HUES48 (cell line): Measurements from ENCODE around the gene CENPK.
A peak's percentile ranks its signal among the peaks of the same experiment; 100 is the strongest.
"Not testable (repeated sequence)": the region's sequence is repeated elsewhere in the genome, so short reads cannot be mapped to it uniquely, and the experiment has no call there.

Source experiments
- H3K27ac ChIP-seq: one replicate; pipeline ENCODE4 v1.7.0; 2013; ENCODE audit warnings: low read depth, low read length, inconsistent platforms
- H3K27me3 ChIP-seq: 2 replicates; pipeline ENCODE4 v1.6.1; 2013; ENCODE audit warnings: mild to moderate bottlenecking, low read length; ENCODE audit not compliant: control insufficient read depth, insufficient read depth
- H3K36me3 ChIP-seq: 2 replicates; pipeline ENCODE4 v1.6.1; 2013; ENCODE audit warnings: low read length; ENCODE audit not compliant: control insufficient read depth, insufficient read depth
- H3K4me1 ChIP-seq: 2 replicates; pipeline ENCODE4 v1.6.1; 2013; ENCODE audit warnings: mild to moderate bottlenecking, low read length; ENCODE audit not compliant: control insufficient read depth, insufficient read depth
- H3K4me3 ChIP-seq: 2 replicates; pipeline ENCODE4 v1.5.1; 2013; ENCODE audit warnings: mild to moderate bottlenecking, low read depth, low read length
- H3K9ac ChIP-seq: 2 replicates; pipeline ENCODE4 v1.6.1; 2013; ENCODE audit warnings: mild to moderate bottlenecking, low read depth, low read length, moderate library complexity
- H3K9me3 ChIP-seq: 2 replicates; pipeline ENCODE4 v1.6.1; 2013; ENCODE audit warnings: low read length; ENCODE audit not compliant: control insufficient read depth, insufficient read depth

Gene CENPK

DNA sequence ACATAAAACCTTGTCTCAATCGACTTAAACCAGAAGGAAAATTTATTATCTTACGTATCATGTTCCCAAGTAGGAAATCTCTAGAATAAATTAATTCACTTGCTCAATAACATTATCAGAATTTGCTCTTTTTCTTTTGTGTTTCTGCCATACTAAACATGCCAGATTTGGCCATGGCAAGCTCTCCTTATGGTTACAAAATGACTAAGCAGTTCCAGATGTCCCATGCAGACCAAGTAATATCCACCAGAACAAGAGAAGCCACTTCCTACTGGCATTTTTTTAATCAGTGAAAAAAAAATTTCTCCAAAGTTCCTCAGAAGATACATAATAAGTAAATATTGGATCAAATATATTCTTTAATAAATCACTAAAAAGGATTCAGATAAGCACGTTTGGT is 56.0 kb downstream of the CENPK start:
- no peak overlapping the region for H3K27ac ChIP-seq
- H3K4me3 ChIP-seq: no peak overlapping the region
- no peaks in the 10 kb centered on the region for H3K27me3 ChIP-seq
- no peaks in the 10 kb centered on the region for H3K9me3 ChIP-seq
- H3K36me3 ChIP-seq: no peaks in the 10 kb centered on the region
- no peaks in the 10 kb centered on the region for H3K4me1 ChIP-seq
- H3K9ac ChIP-seq: no peak overlapping the region

DNA sequence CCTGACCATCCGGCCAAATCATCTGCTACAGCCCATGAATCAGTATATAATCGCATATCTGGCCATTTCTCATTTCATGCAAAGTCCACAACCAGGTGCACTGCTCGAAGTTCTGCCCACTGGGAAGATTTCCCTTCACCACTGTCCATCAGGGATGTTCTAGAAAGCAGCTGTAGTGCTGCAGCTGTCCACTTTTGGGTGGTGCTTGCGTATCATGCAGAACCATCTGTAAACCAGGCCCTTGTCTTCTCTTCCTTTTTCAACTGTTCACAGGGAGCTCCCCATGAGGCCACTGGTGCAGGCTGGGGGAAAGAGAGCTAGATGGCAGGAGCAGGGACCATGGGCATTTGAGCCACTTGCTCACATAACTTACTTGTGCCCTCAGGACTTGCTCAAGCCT is 73.8 kb downstream of the CENPK start:
- H3K4me1 ChIP-seq: no peaks in the 10 kb centered on the region
- no peaks in the 10 kb centered on the region for H3K9me3 ChIP-seq
- no peak overlapping the region for H3K4me3 ChIP-seq
- H3K27me3 ChIP-seq: no peaks in the 10 kb centered on the region
- H3K36me3 ChIP-seq: no peaks in the 10 kb centered on the region
- H3K27ac ChIP-seq: no peak overlapping the region
- no peak overlapping the region for H3K9ac ChIP-seq

DNA sequence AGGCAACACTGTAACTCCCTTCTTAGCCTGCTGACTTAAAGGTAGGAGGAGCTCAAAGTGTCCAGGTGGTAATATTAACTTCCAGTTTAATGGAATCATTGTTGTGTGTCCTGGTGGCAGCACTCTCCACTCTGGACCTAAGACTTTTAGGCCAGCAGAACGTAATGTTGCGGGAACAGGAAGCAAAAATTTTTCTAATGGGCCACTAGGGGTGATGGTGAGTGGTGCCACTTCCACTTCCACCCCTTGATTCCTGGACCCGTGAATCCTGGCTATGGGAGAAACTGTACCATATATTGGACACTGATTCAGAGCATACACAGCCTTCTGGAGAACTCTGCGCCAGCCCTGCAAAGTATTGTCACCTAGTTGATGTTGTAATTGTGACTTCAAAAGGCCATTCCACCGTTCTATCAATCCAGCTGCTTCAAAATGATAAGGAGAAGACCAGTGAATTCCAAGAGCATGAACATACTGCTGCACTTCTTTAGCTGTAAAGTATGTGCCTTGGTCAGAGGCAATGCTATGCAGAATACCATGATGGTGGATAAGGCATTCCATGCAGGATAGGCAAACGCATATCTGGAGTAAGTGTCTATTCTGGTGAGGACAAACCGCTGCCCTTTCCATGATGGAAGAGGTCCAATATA is 74.8 kb downstream of the CENPK start:
- not testable (repeated sequence) for H3K27me3 ChIP-seq, H3K36me3 ChIP-seq, H3K4me3 ChIP-seq, H3K9ac ChIP-seq, H3K9me3 ChIP-seq, H3K27ac ChIP-seq, H3K4me1 ChIP-seq

DNA sequence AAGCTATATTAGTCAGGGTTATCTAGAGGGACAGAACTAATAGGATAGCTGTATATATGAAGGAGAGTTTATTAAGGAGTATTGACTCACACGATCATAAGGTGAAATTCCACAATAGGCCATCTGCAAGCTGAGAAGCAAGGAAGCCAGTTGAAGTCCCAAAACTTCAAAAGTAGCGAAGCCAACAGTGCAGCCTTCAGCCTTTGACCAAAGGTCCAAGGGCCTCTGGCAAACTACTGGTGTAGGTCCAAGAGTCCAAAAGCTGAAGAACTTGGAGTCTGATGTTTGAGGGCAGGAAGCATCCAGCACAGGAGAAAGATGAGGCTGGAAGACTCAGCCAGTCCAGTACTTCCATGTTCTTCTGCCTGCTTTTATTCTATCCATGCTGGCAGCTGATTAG is 76.2 kb downstream of the CENPK start:
- H3K36me3 ChIP-seq, H3K27ac ChIP-seq: not testable (repeated sequence)

GRCh38 chr5:65485405-65485804 is 77.6 kb downstream of the CENPK start:
- Histone ChIP-seq H3K9me3 (no peaks in the 10 kb centered on the region), H3K4me1 (peaks cover 14% of the 10 kb centered on the region), H3K36me3 (no peaks in the 10 kb centered on the region), H3K27me3 (peaks cover 5% of the 10 kb centered on the region), H3K4me3 (no peak overlapping the region), H3K27ac (no peak overlapping the region), H3K9ac (no peak overlapping the region)

More for the DNA sequence above, 76.2 kb downstream of the CENPK start:
- not testable (repeated sequence) for H3K9me3 ChIP-seq, H3K27me3 ChIP-seq, H3K4me1 ChIP-seq, H3K4me3 ChIP-seq, H3K9ac ChIP-seq

DNA sequence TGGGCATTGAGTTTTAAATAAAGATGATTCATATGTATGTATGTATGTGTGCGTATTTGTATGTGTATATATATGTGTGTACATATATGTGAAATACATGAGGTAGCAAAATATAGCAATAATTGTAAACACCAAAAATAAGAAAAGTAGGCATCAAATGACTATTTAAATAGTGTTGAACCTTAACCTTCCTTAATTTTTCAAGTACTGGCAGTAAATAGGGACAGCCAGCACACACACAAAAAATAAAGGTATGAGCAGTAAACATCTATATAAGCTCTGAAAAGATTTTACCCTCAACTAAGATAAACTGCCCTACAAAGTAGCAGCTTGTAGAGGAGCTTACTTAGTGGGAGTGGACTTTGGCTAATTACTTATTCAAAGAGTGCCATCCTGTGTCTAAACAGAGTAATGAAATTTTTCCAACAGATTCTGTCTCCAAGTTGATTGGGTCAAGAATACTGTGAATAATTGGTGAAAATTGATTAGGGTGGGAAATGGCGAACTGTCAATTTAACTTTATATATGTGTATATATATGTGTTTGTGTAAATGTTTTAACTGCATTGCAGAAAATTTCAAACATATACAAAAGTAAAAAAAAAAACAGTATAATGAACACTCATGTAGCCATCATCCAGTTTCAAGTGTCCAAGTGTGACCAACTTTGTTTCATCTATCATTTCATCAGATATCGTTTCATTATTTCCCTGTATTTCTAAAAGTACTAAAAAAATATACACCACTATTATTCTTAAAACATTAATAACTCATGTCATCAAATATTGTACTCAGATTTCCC is 79.2 kb downstream of the CENPK start:
- peak overlapping the region; percentile 74 for H3K4me3 ChIP-seq
- no peak overlapping the region for H3K9ac ChIP-seq

GRCh38 chr5:65482736-65483545 is 80.0 kb downstream of the CENPK start:
- Histone ChIP-seq H3K27me3 (peaks cover 16% of the 10 kb centered on the region), H3K4me1 (peaks cover 29% of the 10 kb centered on the region), H3K4me3 (peak overlapping the region; percentile 74), H3K36me3 (no peaks in the 10 kb centered on the region), H3K9ac (peak overlapping the region; percentile 39; the same call in 1 of the 2 replicates), H3K9me3 (no peaks in the 10 kb centered on the region), H3K27ac (peak overlapping the region; percentile 89)

More for the DNA sequence above, 79.2 kb downstream of the CENPK start:
- Histone ChIP-seq H3K36me3 (no peaks in the 10 kb centered on the region), H3K4me1 (peaks cover 29% of the 10 kb centered on the region), H3K27ac (peak overlapping the region; percentile 70), H3K27me3 (peaks cover 16% of the 10 kb centered on the region), H3K9me3 (no peaks in the 10 kb centered on the region)

DNA sequence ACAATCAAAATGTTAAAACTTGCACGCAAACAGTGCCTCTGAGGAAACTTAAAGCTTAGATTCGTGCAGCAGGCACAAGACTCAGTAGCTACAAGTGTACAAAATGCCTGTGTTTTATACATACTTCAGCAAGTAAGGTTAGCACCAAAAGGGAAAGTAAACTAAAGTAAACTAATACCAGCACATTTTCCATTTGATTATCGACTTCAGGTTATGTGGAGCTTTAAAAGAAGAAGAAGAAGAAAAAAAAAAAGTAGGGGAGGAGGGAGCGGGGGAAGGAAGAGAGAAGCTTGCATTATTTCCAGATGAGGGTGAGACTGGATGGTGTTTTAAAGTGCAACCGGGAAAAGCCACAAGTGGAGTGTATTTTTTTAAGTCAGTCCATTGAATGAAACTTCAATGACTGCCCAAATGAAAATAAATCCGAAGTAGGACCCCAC is 80.7 kb downstream of the CENPK start:
- Histone ChIP-seq H3K27me3 (peaks cover 16% of the 10 kb centered on the region), H3K36me3 (no peaks in the 10 kb centered on the region), H3K9ac (peak overlapping the region; percentile 16), H3K27ac (peak overlapping the region; percentile 89), H3K4me1 (peaks cover 29% of the 10 kb centered on the region), H3K9me3 (no peaks in the 10 kb centered on the region), H3K4me3 (peak overlapping the region; percentile 74)

DNA sequence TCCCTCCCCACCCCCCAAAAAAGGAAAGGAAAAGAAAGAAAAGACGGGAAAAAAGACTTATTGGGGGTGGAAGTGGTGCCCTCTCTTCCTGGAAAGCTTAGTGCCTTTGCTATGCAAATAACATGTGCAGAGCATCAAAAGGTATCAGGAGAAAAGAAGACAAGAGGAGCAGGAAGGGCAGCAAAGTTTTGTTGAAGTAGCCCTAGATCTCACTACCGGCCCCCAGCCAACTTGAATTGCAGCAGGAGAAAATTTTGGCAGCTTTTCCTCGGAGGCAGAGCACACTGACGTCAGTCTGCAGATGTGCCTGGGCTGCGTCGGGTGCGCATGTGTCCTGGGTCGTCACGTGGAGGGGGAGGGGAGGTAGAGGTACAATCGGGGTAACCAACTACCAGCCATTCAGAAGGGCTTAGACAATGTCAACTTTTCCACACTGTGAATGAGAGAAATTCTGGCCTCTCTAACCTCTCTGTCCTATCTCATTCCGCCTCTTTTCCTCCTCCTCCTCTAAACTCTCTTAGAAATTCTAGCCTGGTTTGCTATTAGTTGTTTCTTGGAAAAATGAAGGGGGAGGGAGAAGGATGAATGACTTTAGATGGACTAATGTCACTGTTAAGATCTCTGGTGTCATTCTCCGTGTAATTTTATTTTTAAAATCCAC is 81.2 kb downstream of the CENPK start, which contains the start of gene ADAMTS6:
ADAMTS6 (minus strand) TSS at position 286 of the 661 bp plus-strand sequence. CDS start 8,247 bp downstream, outside the sequence.
- Histone ChIP-seq H3K9me3 (no peaks in the 10 kb centered on the region), H3K4me3 (peak within 1 kb of the TSS; percentile 74), H3K9ac (peak within 1 kb of the TSS; percentile 39), H3K27ac (peak within 1 kb of the TSS; percentile 89), H3K4me1 (peaks cover 29% of the 10 kb centered on the region), H3K27me3 (peaks cover 16% of the 10 kb centered on the region), H3K36me3 (no peaks in the 10 kb centered on the region)

DNA sequence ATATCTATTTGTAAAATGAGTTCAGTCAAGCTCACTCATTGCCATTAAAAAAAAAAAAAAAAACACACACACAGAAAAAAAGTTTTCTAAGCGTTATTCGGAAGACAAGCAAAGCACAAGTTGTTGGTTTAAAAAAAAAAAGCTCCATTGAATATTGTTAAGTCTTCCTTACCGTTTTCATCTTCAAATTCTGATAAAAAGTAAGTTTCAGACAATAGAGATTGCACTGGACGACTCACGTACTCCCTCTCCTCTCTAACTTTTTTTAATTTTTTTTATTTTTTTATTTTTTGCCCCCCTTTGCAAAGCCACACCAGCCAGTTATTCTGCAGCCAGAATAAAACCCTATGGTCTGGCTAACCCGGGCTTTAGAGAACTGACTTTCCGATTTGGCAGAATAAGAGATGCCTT is 81.8 kb downstream of the CENPK start:
- no peaks in the 10 kb centered on the region for H3K36me3 ChIP-seq
- no peak overlapping the region for H3K9ac ChIP-seq
- H3K4me3 ChIP-seq: peak overlapping the region; percentile 74
- peaks cover 16% of the 10 kb centered on the region for H3K27me3 ChIP-seq
- no peaks in the 10 kb centered on the region for H3K9me3 ChIP-seq
- peaks cover 29% of the 10 kb centered on the region for H3K4me1 ChIP-seq
- H3K27ac ChIP-seq: peak overlapping the region; percentile 89
